Panc1 (cell line): Measurements from ENCODE around the gene PPP3CB. TPM values are rescaled to one million over a fixed set of nuclear protein-coding genes. Genes with fewer than 3 reads are reported as not detected.

Experiments
- ATAC-seq: fragments of 200-7000 bp; cut with Tn5 transposase; 2 replicates; pipeline ENCODE4 v1.9.1; 2020; ENCODE audit warnings: mild to moderate bottlenecking, moderate library complexity
- BruUV-seq: library from RNA; stranded (reverse); fragments of 400-500 nt; replicated peaks from 2 replicates; lab custom pipeline; 2021; lab: Mats Ljungman, UMichigan
- CTCF ChIA-PET: fragments of 300-600 bp; sonication (Branson Sonifier 250); formaldehyde crosslinking; loops from one replicate; lab custom pipeline; 2022; ENCODE audit warnings: antibody characterized with exemption; lab: Charles Lee
- POLR2A ChIA-PET: fragments of 300-600 bp; sonication (Branson Sonifier 250); formaldehyde crosslinking; loops from one replicate; lab custom pipeline; 2022; ENCODE audit warnings: antibody characterized with exemption; lab: Charles Lee
- DNase-seq: peaks from one replicate; pipeline ENCODE4 v3.0.0-alpha.2; 2010; ENCODE audit warnings: low read depth, low spot score
- H3K27ac ChIP-seq: 2 replicates; pipeline ENCODE4 v1.5.1; 2011; ENCODE audit warnings: mild to moderate bottlenecking, low read length, inconsistent platforms
- H3K27me3 ChIP-seq: fragments of 200-500 bp; sonication (Bioruptor generic); 2 replicates; pipeline ENCODE4 v1.6.0; 2014; ENCODE audit warnings: low read length, inconsistent platforms; ENCODE audit not compliant: control insufficient read depth, insufficient read depth
- H3K36me3 ChIP-seq: fragments of 200-500 bp; sonication (Bioruptor generic); 2 replicates; pipeline ENCODE4 v1.5.1; 2014; ENCODE audit warnings: inconsistent platforms, mild to moderate bottlenecking, low read length, moderate library complexity; ENCODE audit not compliant: control insufficient read depth, insufficient read depth
- H3K4me1 ChIP-seq: 2 replicates; pipeline ENCODE4 v1.5.1; 2011; ENCODE audit warnings: inconsistent platforms, mild to moderate bottlenecking, low read length, moderate library complexity; ENCODE audit not compliant: control insufficient read depth, insufficient read depth
- H3K4me3 ChIP-seq, 2 experiments: 2 replicates each; pipeline ENCODE4 v1.5.1; 2011 to 2012; ENCODE audit warnings: low read depth in 2 of 2, low read length in 2 of 2, mild to moderate bottlenecking in 2 of 2, inconsistent platforms in 1 of 2, moderate library complexity in 1 of 2
- H3K9me3 ChIP-seq: fragments of 200-500 bp; sonication (Bioruptor generic); 2 replicates; pipeline ENCODE4 v1.5.1; 2014; ENCODE audit warnings: low read depth, mild to moderate bottlenecking, inconsistent platforms, low read length, moderate library complexity; ENCODE audit not compliant: control insufficient read depth, insufficient read depth
- POLR2AphosphoS5 ChIP-seq: IDR thresholded peaks from 2 replicates; pipeline ENCODE4 v1.6.1; 2012; ENCODE audit warnings: mild to moderate bottlenecking, low read depth, low read length, moderate library complexity
- SIN3A ChIP-seq: IDR thresholded peaks from 2 replicates; pipeline ENCODE4 v1.6.1; 2012; ENCODE audit warnings: low read depth, mild to moderate bottlenecking, low read length, moderate library complexity, borderline replicate concordance; ENCODE audit not compliant: insufficient read depth
- TCF7L2 ChIP-seq: IDR thresholded peaks from 2 replicates; pipeline ENCODE4 v1.6.1; 2011; ENCODE audit warnings: mild to moderate bottlenecking, low read depth, low read length, inconsistent platforms
- in situ Hi-C: cut with HindIII; loops from 2 replicates; pipeline ENCODE4 v1.10.0; 2016; ENCODE audit warnings: low sequenced_read_pairs, low pct_unique_long_range_greater_than_20kb
- intact Hi-C: fragments of 100-400 bp; cut with micrococcal nuclease; formaldehyde crosslinking; loops from one replicate; pipeline ENCODE4 v1.10.0; 2022; ENCODE audit not compliant: unreplicated experiment
- total RNA-seq: library from RNA; stranded (reverse); gene quantifications from one replicate; pipeline ENCODE4 v1.2.1, GENCODE V29; 2021; ENCODE audit not compliant: unreplicated experiment
- TF ChIP-seq, protein P1 (sequence below): fragments of 450-650 bp; IDR thresholded peaks from 2 replicates; pipeline ENCODE4 v1.5.1; 2017; ENCODE audit warnings: mild to moderate bottlenecking
- TF ChIP-seq, protein P2 (sequence below), 2 experiments: IDR thresholded peaks; 2 replicates each; pipeline ENCODE4 v1.6.1; 2011 to 2012; ENCODE audit warnings: low read depth in 2 of 2, control low read depth in 1 of 2, low read length in 1 of 2, mild to moderate bottlenecking in 1 of 2, moderate library complexity in 1 of 2; ENCODE audit not compliant: insufficient read depth in 1 of 2

PPP3CB gene
- total RNA-seq, 1 experiment from 2014 or later, result 34.8 TPM

DNA sequence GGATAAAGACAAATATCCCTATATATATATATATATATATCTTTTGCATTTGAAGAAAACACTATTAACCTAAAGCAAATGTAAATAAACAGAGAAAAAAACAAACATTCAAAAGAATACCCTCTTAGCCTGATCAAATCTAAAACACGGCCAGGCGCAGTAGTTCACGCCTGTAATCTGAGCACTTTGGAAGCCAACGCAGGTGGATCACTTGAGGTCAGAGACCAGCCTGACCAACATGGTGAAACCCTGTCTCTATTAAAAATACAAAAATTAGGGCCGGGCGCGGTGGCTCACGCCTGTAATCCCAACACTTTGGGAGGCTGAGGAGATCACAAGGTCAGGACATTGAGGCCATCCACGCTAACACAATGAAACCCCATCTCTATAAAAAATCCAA is 91.1 kb downstream of the PPP3CB start:
- intact Hi-C loops (no loop called here), in situ Hi-C loops (no loop called here)
- H3K4me3 ChIP-seq, result no peak overlapping the region
- no peaks in the 10 kb centered on the region for H3K27me3 ChIP-seq
- POLR2A ChIA-PET, result no interaction called here
- no peaks in the 10 kb centered on the region for H3K4me1 ChIP-seq
- DNase-seq (no peak), ATAC-seq (no peak)
- TF ChIP-seq, protein P1, sequence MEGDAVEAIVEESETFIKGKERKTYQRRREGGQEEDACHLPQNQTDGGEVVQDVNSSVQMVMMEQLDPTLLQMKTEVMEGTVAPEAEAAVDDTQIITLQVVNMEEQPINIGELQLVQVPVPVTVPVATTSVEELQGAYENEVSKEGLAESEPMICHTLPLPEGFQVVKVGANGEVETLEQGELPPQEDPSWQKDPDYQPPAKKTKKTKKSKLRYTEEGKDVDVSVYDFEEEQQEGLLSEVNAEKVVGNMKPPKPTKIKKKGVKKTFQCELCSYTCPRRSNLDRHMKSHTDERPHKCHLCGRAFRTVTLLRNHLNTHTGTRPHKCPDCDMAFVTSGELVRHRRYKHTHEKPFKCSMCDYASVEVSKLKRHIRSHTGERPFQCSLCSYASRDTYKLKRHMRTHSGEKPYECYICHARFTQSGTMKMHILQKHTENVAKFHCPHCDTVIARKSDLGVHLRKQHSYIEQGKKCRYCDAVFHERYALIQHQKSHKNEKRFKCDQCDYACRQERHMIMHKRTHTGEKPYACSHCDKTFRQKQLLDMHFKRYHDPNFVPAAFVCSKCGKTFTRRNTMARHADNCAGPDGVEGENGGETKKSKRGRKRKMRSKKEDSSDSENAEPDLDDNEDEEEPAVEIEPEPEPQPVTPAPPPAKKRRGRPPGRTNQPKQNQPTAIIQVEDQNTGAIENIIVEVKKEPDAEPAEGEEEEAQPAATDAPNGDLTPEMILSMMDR, result no peak
- TF ChIP-seq POLR2AphosphoS5, result no peak
- TF ChIP-seq SIN3A, result no peak
- TF ChIP-seq, protein P2, sequence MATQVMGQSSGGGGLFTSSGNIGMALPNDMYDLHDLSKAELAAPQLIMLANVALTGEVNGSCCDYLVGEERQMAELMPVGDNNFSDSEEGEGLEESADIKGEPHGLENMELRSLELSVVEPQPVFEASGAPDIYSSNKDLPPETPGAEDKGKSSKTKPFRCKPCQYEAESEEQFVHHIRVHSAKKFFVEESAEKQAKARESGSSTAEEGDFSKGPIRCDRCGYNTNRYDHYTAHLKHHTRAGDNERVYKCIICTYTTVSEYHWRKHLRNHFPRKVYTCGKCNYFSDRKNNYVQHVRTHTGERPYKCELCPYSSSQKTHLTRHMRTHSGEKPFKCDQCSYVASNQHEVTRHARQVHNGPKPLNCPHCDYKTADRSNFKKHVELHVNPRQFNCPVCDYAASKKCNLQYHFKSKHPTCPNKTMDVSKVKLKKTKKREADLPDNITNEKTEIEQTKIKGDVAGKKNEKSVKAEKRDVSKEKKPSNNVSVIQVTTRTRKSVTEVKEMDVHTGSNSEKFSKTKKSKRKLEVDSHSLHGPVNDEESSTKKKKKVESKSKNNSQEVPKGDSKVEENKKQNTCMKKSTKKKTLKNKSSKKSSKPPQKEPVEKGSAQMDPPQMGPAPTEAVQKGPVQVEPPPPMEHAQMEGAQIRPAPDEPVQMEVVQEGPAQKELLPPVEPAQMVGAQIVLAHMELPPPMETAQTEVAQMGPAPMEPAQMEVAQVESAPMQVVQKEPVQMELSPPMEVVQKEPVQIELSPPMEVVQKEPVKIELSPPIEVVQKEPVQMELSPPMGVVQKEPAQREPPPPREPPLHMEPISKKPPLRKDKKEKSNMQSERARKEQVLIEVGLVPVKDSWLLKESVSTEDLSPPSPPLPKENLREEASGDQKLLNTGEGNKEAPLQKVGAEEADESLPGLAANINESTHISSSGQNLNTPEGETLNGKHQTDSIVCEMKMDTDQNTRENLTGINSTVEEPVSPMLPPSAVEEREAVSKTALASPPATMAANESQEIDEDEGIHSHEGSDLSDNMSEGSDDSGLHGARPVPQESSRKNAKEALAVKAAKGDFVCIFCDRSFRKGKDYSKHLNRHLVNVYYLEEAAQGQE (IDR thresholded peaks at IDR 0.05; ENCODE audit: insufficient read depth in 1 of 2, low read depth in 2 of 2, low read length in 1 of 2), result no peak
- TF ChIP-seq TCF7L2, result no peak
- H3K36me3 ChIP-seq, result no peaks in the 10 kb centered on the region
- no TSS peak for BruUV-seq
- no peaks in the 10 kb centered on the region for H3K9me3 ChIP-seq
- CTCF ChIA-PET, result no interaction called here
- no peak overlapping the region for H3K27ac ChIP-seq

DNA sequence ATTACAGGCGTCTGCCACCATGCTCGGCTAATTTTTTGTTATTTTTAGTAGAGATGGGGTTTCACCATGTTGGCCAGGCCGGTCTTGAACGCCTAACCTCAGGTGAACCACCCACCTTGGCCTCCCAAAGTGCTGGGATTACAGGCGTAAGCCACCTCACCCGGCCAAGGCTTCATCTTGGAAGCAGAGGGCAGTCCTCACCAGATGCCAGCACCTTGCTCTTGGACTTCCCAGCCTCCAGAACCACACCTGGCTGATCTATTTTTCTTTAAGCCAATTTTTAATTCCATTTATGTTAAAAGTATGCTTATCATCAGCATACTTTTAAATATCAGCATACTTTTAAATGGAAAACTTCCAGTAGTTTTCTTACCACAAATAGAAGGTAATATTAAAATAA is 94.2 kb downstream of the PPP3CB start:
- intact Hi-C loops (no loop called here), in situ Hi-C loops (no loop called here)
- H3K4me1 ChIP-seq, result no peaks in the 10 kb centered on the region
- no peaks in the 10 kb centered on the region for H3K27me3 ChIP-seq
- ChIA-PET POLR2A (interaction anchor here (0.5 kb wide), 1 partner anchor 10 kb away, joined by 5 read pairs; no protein-coding TSS in a partner anchor), CTCF (interaction anchor here (1.0 kb wide), 1 partner anchor 137 kb away, joined by 3 read pairs; no protein-coding TSS in a partner anchor)
- no peaks in the 10 kb centered on the region for H3K9me3 ChIP-seq
- no peak overlapping the region for H3K27ac ChIP-seq
- ATAC-seq (no peak), DNase-seq (no peak)
- no TSS peak for BruUV-seq
- peaks cover 6% of the 10 kb centered on the region for H3K36me3 ChIP-seq
- no peak overlapping the region for H3K4me3 ChIP-seq
- TF ChIP-seq, protein P1, result no peak
- no peak for TF ChIP-seq POLR2AphosphoS5
- TF ChIP-seq, protein P2 (IDR thresholded peaks at IDR 0.05; ENCODE audit: insufficient read depth in 1 of 2, low read depth in 2 of 2, low read length in 1 of 2), result no peak
- no peak for TF ChIP-seq TCF7L2
